Stimulated activated CD4-positive, alpha-beta T cell treated with anti-CD3 and anti-CD28 coated beads, Interleukin-1b, Interleukin-23, amount 100 ng/mL, for 1 hour (primary cell): ENCODE results near the gene MLH3.

ENCODE experiments used
- DNase-seq, 2 donors: peaks; one replicate each; pipeline ENCODE4 v3.0.0-alpha.2; 2020; ENCODE audit warnings: low read depth in 2 of 2

Gene MLH3

GRCh38 chr14:75067212-75067611, 15.9 kb upstream of the MLH3 start:
- no peak for DNase-seq

DNA sequence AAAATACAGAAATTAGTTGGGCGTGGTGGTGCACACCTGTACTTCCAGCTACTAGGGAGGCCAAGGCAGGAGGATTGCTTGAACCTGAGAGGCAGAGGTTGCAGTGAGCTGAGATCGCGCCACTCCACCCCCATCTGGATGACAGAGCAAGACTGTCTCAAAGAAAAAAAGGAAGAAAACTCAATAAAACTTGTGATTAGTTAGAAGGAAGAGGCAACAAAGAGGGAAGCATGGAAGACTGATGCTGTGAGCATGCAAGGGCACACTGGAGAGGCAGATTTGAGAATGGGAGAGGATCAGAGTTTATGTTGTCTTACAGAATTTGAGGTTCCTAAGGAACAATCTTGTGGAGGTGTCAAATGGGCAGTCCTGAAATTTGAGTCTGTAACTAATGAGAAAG, 15.4 kb upstream of the MLH3 start:
- no peak for DNase-seq

- no peak for DNase-seq
These were observed 12.9 kb upstream of the MLH3 start for GRCh38 chr14:75064205-75064567.

DNA sequence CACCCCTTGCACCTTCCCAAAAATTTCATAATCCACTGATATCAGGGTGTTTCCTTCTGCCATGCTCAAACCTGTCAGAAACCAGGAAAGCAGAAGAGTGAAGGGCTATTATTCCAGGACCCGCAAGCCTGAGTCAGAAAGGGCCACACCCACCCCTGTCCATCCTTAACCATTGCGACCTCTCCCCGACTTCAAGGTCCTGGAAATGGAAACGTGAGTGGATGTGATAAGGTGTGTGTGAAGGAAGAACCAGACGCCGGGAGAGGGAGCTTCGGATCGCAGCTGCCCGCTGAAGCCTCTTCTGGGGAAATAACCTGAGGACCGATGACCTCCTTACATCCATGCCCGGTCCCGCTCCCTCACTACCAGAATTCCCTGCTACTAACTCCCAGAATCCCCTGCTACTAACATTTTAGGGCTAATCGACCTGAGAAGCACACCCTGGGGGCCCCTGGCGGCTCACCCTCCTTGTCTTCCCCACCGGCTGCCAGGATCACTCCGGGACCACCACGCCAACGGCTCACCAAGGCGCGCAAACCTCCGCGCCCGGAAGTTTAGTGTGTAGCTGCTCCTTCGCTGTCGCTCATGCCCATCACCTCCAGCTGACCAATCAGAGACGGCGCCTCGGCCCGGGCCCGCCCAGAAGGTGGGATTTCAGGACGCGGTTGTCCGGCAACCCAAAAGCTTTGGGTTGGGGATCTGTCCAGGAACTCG, 12.4 kb upstream of the MLH3 start, which contains the start of gene ACYP1:
Gene ACYP1, minus strand, starts transcription at position 534 of the 714 bp plus-strand sequence. Its CDS starts 471 bp downstream, at position 63.
- peak; percentile 70 to 80 for DNase-seq

DNA sequence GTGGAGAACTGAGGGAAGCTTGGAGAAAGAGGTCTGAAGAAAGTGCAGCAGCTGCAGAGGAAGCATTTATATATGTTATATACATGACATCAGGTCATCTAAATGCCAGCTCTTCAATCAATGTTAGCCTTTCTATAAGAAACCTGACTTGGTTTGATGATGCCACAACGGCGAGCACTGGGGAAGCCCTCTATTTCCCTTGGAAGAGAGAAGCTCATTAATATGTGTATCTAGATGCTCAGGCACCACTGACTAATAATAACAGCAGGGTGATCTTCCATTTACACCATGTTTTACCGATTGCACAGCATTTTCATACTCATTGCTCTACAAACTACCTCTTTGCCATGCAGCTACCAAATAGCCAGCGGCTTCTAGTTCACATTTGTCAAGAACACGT, 11.7 kb upstream of the MLH3 start:
- no peak for DNase-seq

DNA sequence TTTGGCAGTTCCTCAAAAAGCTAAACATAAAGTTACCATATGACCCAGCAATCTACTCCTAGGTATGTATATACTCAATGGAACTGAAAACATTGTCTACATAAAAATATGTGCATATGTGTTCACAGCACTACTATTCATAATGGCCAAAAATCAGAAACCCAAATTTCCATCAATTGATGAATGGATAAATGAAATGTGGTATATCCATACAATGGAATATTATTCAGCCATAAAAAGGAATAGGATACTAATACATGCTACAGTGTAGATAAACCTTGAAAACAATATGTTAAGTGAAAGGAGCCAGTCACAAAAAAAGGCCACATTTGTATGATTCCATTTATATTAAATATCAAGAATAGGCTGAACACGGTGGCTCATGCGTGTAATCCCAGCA, 9.2 kb upstream of the MLH3 start:
- DNase-seq: no peak

DNA sequence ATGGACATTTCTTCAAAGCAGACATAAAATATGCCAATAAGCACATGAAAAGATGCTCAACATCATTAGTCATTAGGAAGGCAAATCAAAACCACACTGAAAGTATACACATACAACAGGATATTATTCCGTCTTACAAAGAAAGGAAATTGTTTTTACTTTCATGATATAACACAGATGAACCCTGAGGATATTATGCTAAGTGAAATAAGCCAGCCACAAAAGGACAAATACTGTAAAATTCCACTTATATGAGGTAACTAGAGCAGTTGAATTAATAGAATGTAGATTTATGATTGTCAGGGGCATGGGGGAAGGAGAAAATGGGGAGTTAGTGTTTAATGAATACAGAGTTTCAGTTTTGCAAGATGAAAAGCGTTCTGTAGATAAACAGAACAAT, 8.4 kb upstream of the MLH3 start:
- no peak for DNase-seq

DNA sequence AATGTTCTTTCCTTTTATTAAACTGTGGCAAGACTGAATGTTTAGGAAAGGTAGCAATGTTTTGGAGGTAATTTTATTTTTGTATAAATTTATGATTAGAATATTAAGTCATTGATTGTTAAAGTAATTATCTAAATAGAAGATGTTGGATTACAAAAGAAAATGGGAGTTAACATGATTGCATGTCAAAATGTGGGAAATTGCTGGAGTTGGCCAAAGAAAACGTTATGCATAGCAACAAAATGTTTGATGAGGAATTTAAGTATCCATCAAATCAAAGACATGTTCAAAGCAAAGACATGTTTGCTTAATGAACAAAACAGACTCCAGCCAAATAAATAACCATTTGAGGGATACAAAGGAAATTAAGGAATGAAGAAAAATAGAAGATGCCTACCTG, 3.2 kb upstream of the MLH3 start:
- DNase-seq: no peak

GRCh38 chr14:75053396-75054291, 2.4 kb upstream of the MLH3 start:
- no peak for DNase-seq

DNA sequence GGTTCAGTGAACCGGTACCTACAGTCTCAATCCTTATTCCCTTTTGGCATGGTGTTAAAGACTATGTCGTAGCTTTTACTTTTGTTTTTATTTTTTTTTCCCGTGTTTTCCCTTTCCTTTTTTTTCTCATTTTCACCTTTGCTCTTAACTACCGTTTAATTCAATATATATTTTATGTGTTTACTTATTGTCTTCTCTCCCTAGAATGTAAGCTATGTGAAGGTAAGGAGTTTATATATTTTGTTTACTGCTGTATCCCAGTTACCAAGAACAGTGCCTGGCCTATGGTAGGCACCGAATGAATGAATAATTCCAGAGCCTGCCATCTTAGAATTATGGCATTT, 261 bp upstream of the MLH3 start:
- DNase-seq: no peak

DNA sequence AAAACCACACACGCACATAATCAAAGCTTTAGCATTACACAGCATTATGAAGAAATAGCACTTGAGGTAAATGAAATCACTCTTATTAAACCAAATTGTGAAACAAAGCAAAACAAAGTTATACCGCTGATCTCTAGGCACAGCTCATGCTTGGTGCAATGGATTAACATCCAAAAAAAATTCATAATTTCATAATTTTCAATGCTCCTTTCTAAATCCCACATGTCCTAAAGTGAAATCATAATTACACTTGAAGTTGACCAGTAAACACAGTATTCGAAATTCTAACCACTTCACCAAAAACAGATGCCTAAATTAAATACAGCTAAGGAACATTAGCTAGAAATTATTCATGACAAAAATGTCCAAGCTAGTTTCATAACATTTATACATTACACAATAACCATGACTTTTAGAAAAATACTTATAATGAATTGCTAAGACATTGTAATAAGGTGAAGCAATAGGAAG, 1.5 kb downstream of the MLH3 start:
- DNase-seq: no peak

DNA sequence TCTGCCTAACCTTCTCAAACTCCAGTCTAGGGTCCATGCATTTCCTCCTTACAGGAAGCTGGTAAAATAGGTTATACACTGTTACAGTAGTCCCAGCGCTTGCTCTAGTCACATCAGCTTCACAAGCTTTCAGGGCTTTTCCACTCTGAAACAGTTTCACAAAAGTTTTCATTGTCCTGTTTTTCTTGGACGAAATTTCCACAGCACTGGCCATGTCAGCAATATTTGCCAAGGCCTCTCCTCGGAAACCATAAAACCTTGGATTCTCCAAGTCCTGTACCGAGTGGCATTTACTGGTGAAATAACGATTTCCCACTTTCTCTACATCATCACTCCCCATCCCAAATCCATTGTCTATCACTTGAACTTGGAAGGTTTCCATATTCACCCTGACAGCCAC, 2.1 kb downstream of the MLH3 start:
- DNase-seq: no peak

DNA sequence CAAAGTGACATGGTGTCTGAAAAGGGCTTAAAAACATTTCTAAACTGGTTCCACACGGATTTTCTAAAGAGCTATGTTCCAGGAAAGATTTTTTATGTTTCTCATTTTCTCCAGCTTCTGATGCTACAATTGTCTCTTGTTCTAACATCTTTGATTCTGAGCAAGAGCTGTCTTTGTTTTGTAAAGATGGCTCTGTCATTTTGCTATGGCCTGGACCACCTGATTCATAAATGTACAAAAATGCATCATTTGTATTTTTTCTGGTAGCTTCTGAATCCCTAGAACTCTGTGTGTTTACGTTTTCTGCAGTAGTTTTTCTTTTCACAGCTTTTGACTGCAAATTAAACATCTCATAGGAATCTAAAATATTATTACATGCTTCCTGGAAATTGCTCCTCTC, 3.2 kb downstream of the MLH3 start:
- no peak for DNase-seq

- no peak for DNase-seq
These were observed 3.8 kb downstream of the MLH3 start for GRCh38 chr14:75047506-75047905.

DNA sequence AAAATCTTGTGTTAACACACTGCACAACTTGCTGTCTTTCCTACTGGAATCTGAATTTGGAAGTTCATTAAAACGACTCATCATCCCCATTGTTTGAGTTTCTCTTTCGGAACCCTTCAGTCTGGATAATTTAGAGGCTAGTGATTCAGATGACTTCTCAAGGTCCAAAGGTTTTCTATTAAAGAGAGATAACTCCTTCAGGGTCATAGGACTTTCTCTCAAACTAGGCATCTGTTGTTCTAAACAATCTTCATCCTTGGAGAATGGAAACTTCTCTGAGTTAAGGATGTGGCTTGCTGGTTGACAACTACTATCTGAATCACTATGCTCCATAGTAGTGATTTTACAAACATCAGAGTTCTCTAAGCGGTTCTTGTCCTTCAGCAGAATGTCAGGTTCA, 4.4 kb downstream of the MLH3 start:
- no peak for DNase-seq

DNA sequence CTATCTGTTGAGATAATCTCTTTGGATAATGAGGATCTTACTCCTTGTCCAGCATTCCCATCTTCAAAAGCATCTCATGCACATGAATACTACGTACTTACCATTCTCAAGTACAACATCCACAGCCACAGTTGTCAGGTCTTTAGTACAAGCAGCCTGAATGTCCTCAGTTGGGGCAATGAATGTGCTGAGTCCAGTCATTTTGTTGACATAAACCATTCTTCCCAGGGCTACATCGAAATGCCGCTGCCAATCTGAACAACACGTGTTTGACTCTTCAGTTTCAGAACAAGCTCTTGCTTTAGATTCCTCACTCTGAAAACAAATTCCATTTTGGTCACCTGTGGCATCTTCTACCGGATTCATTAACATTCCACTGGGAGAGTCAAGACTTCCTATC, 5.0 kb downstream of the MLH3 start:
- no peak for DNase-seq

DNA sequence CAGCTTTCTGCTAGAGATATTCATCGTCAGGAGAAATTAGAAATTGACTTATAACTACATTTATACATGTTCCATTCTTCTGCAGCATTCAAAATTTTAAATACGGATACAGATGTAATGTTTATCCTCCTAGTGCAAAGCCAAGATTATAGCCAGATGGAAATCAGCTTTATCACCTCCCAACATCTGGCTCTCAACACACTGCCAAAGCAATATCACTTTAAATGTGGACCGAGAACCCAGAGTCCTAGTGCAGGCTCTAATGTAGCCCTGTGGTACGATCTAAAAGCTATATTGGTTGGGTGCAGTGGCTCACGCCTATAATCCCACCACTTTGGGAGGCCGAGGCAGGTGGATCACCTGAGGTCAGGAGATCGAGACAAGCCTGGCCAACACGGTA, 6.5 kb downstream of the MLH3 start:
- no peak for DNase-seq

DNA sequence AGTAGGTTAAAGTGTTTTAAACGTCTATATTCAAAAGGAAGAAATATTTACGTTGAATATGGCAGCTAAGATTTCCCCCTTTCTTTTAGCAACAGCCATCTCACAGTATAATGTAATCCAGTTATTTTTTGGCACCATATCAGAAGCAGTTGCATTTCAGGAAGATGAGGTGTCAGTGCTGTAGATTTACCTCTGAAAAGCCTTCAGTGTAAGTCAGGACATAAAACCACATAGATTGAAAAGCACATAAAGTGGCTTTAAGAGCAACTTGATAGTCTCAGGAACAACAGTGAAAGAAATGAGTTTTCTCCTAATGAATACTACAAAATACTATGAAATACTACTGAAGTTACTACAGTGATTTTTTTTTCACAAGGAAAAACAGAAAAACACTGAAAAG, 6.9 kb downstream of the MLH3 start:
- no peak for DNase-seq

GRCh38 chr14:75042035-75042434, 9.2 kb downstream of the MLH3 start:
- DNase-seq: no peak

- DNase-seq: no peak
These were observed 9.7 kb downstream of the MLH3 start for GRCh38 chr14:75041613-75042012.

DNA sequence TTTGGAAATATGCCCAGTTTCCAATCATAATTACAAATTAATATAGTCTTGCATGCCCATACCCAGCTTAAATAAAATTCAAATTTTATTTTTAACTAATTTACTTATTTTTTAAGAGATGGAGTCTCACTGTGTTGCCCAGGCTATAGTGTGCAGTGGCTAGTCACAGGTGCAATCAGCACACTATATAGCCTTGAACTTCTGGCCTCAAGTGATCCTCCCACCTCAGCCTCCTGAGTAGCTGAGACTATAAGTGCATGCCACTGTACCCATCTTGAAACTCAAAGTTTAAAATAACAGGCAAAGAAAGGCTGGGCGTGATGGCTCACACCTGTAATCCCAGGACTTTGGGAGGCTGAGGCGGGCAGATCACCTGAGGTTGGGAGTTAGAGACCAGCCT, 10.3 kb downstream of the MLH3 start:
- no peak for DNase-seq

GRCh38 chr14:75040507-75040906, 10.8 kb downstream of the MLH3 start:
- DNase-seq: no peak

- no peak for DNase-seq
These were observed 18.3 kb downstream of the MLH3 start for GRCh38 chr14:75032939-75033338.
